NAMALWA (cell line): ENCODE results near the gene NKX3-2.

Experiments
- DNase-seq: peaks from one replicate; pipeline ENCODE4 v3.0.0-alpha.2; 2015; ENCODE audit warnings: low spot score

The NKX3-2 gene

DNA sequence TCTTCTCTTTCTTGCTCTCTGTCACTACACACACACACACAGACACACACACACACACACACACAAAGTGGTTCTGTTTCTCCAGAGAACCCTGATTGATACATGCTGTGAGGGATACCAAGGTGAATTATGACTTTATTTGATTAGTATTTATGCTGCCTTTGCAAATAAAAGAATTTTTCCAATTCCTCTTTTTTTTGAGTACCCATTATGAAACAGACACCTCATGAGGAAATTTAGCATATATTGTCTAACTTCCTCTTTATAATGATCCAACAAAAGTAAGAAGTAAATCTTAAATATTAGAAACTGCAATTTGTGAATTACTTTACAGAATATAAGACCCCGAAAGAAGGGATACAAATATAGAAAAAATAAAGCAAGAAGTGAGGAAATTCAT lies 45.8 kb downstream of the NKX3-2 start:
- DNase-seq = no peak

GRCh38 chr4:13496605-13497004 lies 47.7 kb downstream of the NKX3-2 start:
- no peak for DNase-seq

DNA sequence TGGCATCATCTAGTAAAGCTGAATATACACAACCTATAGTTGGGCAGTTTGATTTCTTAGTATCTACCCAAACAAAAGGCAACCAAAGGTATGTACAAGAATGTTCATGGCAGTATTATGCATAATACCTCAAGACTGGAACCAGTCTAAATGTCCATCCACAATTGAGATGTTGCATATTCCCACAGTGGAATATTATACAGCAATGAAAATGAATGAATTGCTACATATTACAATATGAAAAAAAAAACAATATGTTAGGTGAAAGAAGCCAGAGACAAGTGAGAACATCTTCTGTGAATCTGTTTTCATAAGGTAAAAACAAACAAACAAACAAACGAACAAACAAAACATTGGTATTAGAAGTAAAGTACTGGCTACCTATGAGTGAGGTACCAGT lies 48.6 kb downstream of the NKX3-2 start:
- DNase-seq = no peak

DNA sequence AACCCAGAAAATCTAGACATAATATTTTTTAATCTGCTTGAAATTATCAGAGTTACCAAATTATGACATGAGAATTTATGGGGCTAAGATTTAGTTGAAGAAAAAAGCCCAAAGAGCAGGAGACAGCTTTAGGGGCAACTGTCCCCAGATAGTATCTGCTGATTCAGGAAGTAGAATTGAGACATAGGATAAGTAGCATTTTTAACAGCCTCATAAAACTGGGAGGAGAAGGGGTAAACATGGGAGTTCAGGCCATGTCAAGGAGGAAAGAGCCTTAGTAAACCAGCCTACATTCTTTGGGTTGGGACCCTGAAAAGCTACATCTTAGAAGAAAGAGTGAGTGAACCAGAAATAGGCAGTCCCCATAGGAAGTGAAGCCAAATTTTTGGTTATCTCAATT lies 50.5 kb downstream of the NKX3-2 start:
- DNase-seq = no peak

DNA sequence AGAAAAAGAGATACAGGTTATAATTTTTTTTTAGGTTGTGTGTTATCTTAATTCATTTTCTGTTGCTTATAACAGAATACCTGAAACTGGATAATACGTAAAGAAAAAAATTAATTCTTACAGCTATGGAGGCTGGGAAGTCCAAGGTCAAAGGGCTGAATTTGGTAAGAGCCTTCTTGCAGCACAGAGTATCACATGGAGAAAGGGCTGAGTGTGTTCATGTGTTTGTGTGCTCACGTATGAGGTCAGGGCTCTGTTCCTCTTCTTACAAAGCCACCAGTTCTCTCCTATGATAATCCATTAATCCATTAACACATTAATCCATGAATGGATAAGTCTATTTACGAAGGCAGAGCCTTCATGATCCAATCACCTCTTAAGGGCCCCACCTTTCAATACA lies 51.6 kb downstream of the NKX3-2 start:
- DNase-seq = no peak
